ENCODE results near the gene RIMKLA.

DNA sequence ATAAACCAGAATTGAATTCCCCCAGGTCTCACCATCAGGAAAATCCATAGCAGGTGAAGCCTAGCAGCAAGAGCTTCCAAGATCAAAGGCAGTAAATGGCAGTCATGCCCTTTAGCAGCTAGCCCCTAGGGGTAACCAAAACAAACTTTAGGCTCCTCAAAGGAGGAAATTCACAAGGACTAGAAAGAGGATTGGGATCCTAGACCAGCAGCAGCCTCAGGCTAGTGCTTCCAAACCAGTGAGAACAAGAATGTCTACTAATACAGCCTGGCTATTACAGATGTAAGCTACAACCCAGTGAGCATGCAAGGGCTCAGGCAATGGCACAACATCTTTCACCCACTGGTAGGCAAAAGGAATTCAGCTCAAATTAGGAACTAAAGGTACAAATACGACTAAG is 11.1 kb upstream of the RIMKLA start:
- TF ChIP-seq, protein P1, sequence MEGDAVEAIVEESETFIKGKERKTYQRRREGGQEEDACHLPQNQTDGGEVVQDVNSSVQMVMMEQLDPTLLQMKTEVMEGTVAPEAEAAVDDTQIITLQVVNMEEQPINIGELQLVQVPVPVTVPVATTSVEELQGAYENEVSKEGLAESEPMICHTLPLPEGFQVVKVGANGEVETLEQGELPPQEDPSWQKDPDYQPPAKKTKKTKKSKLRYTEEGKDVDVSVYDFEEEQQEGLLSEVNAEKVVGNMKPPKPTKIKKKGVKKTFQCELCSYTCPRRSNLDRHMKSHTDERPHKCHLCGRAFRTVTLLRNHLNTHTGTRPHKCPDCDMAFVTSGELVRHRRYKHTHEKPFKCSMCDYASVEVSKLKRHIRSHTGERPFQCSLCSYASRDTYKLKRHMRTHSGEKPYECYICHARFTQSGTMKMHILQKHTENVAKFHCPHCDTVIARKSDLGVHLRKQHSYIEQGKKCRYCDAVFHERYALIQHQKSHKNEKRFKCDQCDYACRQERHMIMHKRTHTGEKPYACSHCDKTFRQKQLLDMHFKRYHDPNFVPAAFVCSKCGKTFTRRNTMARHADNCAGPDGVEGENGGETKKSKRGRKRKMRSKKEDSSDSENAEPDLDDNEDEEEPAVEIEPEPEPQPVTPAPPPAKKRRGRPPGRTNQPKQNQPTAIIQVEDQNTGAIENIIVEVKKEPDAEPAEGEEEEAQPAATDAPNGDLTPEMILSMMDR (conservative IDR thresholded peaks at IDR 0.05; ENCODE audit: low read length) = no peak
- no peak for TF ChIP-seq EZH2phosphoT487 (IDR thresholded peaks at IDR 0.05; ENCODE audit: borderline replicate concordance, low read depth, low read length)
